Measurements from ENCODE around the gene FOXP1.

DNA sequence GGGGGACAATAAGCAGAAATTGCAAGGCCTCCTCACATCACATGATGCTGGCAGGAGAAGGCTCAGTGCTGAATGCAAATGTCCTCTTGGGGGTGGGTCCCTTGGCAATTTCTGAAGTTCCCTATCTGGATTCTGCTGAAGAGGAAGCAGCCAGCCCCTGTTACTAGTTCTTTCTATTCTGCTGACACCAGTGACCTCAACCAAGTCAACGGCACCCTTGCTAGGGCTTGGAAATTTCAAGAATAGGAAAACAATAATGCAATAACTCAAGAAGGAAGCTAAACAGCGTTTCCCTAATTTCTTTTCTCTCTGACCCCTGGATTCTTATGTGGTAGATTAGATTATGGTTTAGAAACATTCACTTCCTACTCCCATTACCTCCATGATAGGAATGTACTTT lies 46.2 kb upstream of the FOXP1 start:
- TF ChIP-seq, protein P1, sequence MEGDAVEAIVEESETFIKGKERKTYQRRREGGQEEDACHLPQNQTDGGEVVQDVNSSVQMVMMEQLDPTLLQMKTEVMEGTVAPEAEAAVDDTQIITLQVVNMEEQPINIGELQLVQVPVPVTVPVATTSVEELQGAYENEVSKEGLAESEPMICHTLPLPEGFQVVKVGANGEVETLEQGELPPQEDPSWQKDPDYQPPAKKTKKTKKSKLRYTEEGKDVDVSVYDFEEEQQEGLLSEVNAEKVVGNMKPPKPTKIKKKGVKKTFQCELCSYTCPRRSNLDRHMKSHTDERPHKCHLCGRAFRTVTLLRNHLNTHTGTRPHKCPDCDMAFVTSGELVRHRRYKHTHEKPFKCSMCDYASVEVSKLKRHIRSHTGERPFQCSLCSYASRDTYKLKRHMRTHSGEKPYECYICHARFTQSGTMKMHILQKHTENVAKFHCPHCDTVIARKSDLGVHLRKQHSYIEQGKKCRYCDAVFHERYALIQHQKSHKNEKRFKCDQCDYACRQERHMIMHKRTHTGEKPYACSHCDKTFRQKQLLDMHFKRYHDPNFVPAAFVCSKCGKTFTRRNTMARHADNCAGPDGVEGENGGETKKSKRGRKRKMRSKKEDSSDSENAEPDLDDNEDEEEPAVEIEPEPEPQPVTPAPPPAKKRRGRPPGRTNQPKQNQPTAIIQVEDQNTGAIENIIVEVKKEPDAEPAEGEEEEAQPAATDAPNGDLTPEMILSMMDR (IDR thresholded peaks at IDR 0.05): no peak
- TF ChIP-seq, protein P2, sequence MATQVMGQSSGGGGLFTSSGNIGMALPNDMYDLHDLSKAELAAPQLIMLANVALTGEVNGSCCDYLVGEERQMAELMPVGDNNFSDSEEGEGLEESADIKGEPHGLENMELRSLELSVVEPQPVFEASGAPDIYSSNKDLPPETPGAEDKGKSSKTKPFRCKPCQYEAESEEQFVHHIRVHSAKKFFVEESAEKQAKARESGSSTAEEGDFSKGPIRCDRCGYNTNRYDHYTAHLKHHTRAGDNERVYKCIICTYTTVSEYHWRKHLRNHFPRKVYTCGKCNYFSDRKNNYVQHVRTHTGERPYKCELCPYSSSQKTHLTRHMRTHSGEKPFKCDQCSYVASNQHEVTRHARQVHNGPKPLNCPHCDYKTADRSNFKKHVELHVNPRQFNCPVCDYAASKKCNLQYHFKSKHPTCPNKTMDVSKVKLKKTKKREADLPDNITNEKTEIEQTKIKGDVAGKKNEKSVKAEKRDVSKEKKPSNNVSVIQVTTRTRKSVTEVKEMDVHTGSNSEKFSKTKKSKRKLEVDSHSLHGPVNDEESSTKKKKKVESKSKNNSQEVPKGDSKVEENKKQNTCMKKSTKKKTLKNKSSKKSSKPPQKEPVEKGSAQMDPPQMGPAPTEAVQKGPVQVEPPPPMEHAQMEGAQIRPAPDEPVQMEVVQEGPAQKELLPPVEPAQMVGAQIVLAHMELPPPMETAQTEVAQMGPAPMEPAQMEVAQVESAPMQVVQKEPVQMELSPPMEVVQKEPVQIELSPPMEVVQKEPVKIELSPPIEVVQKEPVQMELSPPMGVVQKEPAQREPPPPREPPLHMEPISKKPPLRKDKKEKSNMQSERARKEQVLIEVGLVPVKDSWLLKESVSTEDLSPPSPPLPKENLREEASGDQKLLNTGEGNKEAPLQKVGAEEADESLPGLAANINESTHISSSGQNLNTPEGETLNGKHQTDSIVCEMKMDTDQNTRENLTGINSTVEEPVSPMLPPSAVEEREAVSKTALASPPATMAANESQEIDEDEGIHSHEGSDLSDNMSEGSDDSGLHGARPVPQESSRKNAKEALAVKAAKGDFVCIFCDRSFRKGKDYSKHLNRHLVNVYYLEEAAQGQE (IDR thresholded peaks at IDR 0.05; ENCODE audit: insufficient read depth in 1 of 2, low read depth in 2 of 2, low read length in 1 of 2): no peak
- TF ChIP-seq POLR2AphosphoS5 (IDR thresholded peaks at IDR 0.05; ENCODE audit: low read depth, low read length) (no peak), SIN3A (IDR thresholded peaks at IDR 0.05; ENCODE audit: borderline replicate concordance, insufficient read depth, low read depth, low read length) (no peak), TCF7L2 (IDR thresholded peaks at IDR 0.05; ENCODE audit: low read depth, low read length) (no peak)

All from Panc1 (cell line).